Measurements from ENCODE around the gene CFAP221. TPM values are rescaled to one million over a fixed set of nuclear protein-coding genes. Genes with fewer than 3 reads are reported as not detected.

Gene CFAP221
- total and polyA plus RNA-seq, 4 experiments from 2014 or later, result not detected

- Histone ChIP-seq H3K27ac (ENCODE audit: low read depth, low read length) (no peak overlapping the region), H3K36me3 (ENCODE audit: insufficient read depth, low read length) (peaks cover 4% of the 10 kb centered on the region), H3K9me3 (ENCODE audit: control insufficient read depth in 1 of 2, low read length in 2 of 2) (no peaks in the 10 kb centered on the region), H3K4me1 (ENCODE audit: insufficient read depth, low read length) (peaks cover 33% of the 10 kb centered on the region), H3K27me3 (ENCODE audit: insufficient read depth, low read length) (no peaks in the 10 kb centered on the region), H3K4me3 (ENCODE audit: low read length in 2 of 2) (no peak overlapping the region)
- H3K27me3 Mint-ChIP-seq, result peaks cover 0 to 3% of the 10 kb centered on the region in 2 donors
- peaks cover 16 to 21% (median 18%) of the 10 kb centered on the region in 4 donors for H3K4me1 Mint-ChIP-seq
- H3K4me3 Mint-ChIP-seq, result no peak overlapping the region
- ChIA-PET CTCF (ENCODE audit: partially characterized antibody) (interaction anchor here (0.7 to 3.2 kb wide), 4 partner anchors 10 to 582 kb away, joined by 3 to 14 read pairs (median 4); no protein-coding TSS in a partner anchor), POLR2A (ENCODE audit: partially characterized antibody) (no interaction called here)
- H3K36me3 Mint-ChIP-seq, result peaks cover 7 to 14% of the 10 kb centered on the region in 2 donors
- H3K9me3 Mint-ChIP-seq, result no peaks in the 10 kb centered on the region
- intact Hi-C loops (cut with micrococcal nuclease), result no loop called here
- no peak overlapping the region for H3K27ac Mint-ChIP-seq
- DNase-seq, result no peak
Measured at GRCh38 chr2:119692954-119693353, 148.7 kb downstream of the CFAP221 start.

GRCh38 chr2:119693567-119693966 is 149.3 kb downstream of the CFAP221 start:
- Histone ChIP-seq H3K27ac (ENCODE audit: low read depth, low read length) (no peak overlapping the region), H3K4me1 (ENCODE audit: insufficient read depth, low read length) (peaks cover 35% of the 10 kb centered on the region), H3K27me3 (ENCODE audit: insufficient read depth, low read length) (no peaks in the 10 kb centered on the region), H3K4me3 (ENCODE audit: low read length in 2 of 2) (no peak overlapping the region), H3K9me3 (ENCODE audit: control insufficient read depth in 1 of 2, low read length in 2 of 2) (no peaks in the 10 kb centered on the region), H3K36me3 (ENCODE audit: insufficient read depth, low read length) (no peaks in the 10 kb centered on the region)
- Mint-ChIP-seq H3K4me3 (no peak overlapping the region), H3K27me3 (peaks cover 0 to 3% of the 10 kb centered on the region in 2 donors), H3K27ac (peak overlapping the region in 2 of 7 donors; percentile 1 to 39), H3K36me3 (peaks cover 6 to 7% of the 10 kb centered on the region in 2 donors), H3K4me1 (peaks cover 16 to 23% (median 21%) of the 10 kb centered on the region in 4 donors), H3K9me3 (no peaks in the 10 kb centered on the region)
- intact Hi-C loops (cut with micrococcal nuclease), result no loop called here
- no peak for DNase-seq
- ChIA-PET CTCF (ENCODE audit: partially characterized antibody) (no interaction called here), POLR2A (ENCODE audit: partially characterized antibody) (no interaction called here)

GRCh38 chr2:119693967-119694366 is 149.7 kb downstream of the CFAP221 start:
- Histone ChIP-seq H3K27me3 (ENCODE audit: insufficient read depth, low read length) (no peaks in the 10 kb centered on the region), H3K27ac (ENCODE audit: low read depth, low read length) (no peak overlapping the region), H3K4me3 (ENCODE audit: low read length in 2 of 2) (no peak overlapping the region), H3K36me3 (ENCODE audit: insufficient read depth, low read length) (no peaks in the 10 kb centered on the region), H3K9me3 (ENCODE audit: control insufficient read depth in 1 of 2, low read length in 2 of 2) (no peaks in the 10 kb centered on the region), H3K4me1 (ENCODE audit: insufficient read depth, low read length) (peaks cover 35% of the 10 kb centered on the region)
- Mint-ChIP-seq H3K9me3 (no peaks in the 10 kb centered on the region), H3K27me3 (peaks cover 0 to 3% of the 10 kb centered on the region in 2 donors), H3K4me1 (peaks cover 16 to 23% (median 21%) of the 10 kb centered on the region in 4 donors), H3K27ac (peak overlapping the region in 3 of 7 donors; percentile 1 to 39 (median 3)), H3K36me3 (peaks cover 3 to 5% of the 10 kb centered on the region in 2 donors), H3K4me3 (no peak overlapping the region)
- CTCF ChIA-PET (ENCODE audit: partially characterized antibody), result no interaction called here
- DNase-seq, result no peak
- POLR2A ChIA-PET (ENCODE audit: partially characterized antibody), result interaction anchor here (4.2 kb wide), 1 partner anchor 15 kb away, joined by 31 read pairs; the partner anchor contains the start of gene TMEM177
- intact Hi-C loops (cut with micrococcal nuclease), result loop anchor here (2.0 kb wide), 1 partner anchor 15 kb away; the partner anchor contains the start of gene TMEM177

- intact Hi-C loops (cut with micrococcal nuclease), result loop anchor here (2.0 kb wide), 1 partner anchor 16 kb away; the partner anchor contains the start of gene TMEM177
- no peak overlapping the region for H3K4me3 ChIP-seq (ENCODE audit: low read length in 2 of 2)
- peaks cover 0 to 1% of the 10 kb centered on the region in 2 donors for H3K36me3 Mint-ChIP-seq
- peak overlapping the region in 1 of 7 donors; percentile 72 for H3K27ac Mint-ChIP-seq
- no peaks in the 10 kb centered on the region for H3K27me3 ChIP-seq (ENCODE audit: insufficient read depth, low read length)
- H3K9me3 ChIP-seq (ENCODE audit: control insufficient read depth in 1 of 2, low read length in 2 of 2), result no peaks in the 10 kb centered on the region
- no peaks in the 10 kb centered on the region for H3K36me3 ChIP-seq (ENCODE audit: insufficient read depth, low read length)
- peaks cover 35% of the 10 kb centered on the region for H3K4me1 ChIP-seq (ENCODE audit: insufficient read depth, low read length)
- ChIA-PET CTCF (ENCODE audit: partially characterized antibody) (interaction anchor here (1.1 to 1.8 kb wide), 3 partner anchors 10 to 482 kb away, joined by 3 to 6 read pairs (median 4); no protein-coding TSS in a partner anchor), POLR2A (ENCODE audit: partially characterized antibody) (interaction anchor here (4.2 kb wide), 1 partner anchor 16 kb away, joined by 31 read pairs; the partner anchor contains the start of gene TMEM177)
- H3K9me3 Mint-ChIP-seq, result no peaks in the 10 kb centered on the region
- no peak overlapping the region for H3K27ac ChIP-seq (ENCODE audit: low read depth, low read length)
- H3K4me1 Mint-ChIP-seq, result peaks cover 14 to 23% (median 21%) of the 10 kb centered on the region in 4 donors
- peak overlapping the region in 2 of 8 donors; percentile 62 to 79 for H3K4me3 Mint-ChIP-seq
- no peak for DNase-seq
- peaks cover 0 to 3% of the 10 kb centered on the region in 2 donors for H3K27me3 Mint-ChIP-seq
Measured at GRCh38 chr2:119694470-119694844, 150.2 kb downstream of the CFAP221 start.

GRCh38 chr2:119694845-119695521 is 150.7 kb downstream of the CFAP221 start:
- POLR2A ChIA-PET (ENCODE audit: partially characterized antibody), result interaction anchor here (0.6 to 4.2 kb wide), 2 partner anchors 16 to 482 kb away, joined by 3 to 31 read pairs; partner anchors contain the start of gene TMEM177
- Mint-ChIP-seq H3K27ac (peak overlapping the region; percentile 14 to 85 (median 70)), H3K9me3 (no peaks in the 10 kb centered on the region), H3K36me3 (peaks cover 0 to 1% of the 10 kb centered on the region in 2 donors), H3K27me3 (peaks cover 0 to 3% of the 10 kb centered on the region in 2 donors), H3K4me1 (peaks cover 14 to 23% (median 21%) of the 10 kb centered on the region in 4 donors), H3K4me3 (peak overlapping the region; percentile 61 to 79 (median 64))
- Histone ChIP-seq H3K9me3 (ENCODE audit: control insufficient read depth in 1 of 2, low read length in 2 of 2) (no peaks in the 10 kb centered on the region), H3K4me3 (ENCODE audit: low read length in 2 of 2) (no peak overlapping the region), H3K27me3 (ENCODE audit: insufficient read depth, low read length) (no peaks in the 10 kb centered on the region), H3K36me3 (ENCODE audit: insufficient read depth, low read length) (no peaks in the 10 kb centered on the region), H3K4me1 (ENCODE audit: insufficient read depth, low read length) (peaks cover 35% of the 10 kb centered on the region), H3K27ac (ENCODE audit: low read depth, low read length) (no peak overlapping the region)
- peak in 4 of 5 donors; percentile 24 to 36 (median 27) for DNase-seq
- CTCF ChIA-PET (ENCODE audit: partially characterized antibody), result interaction anchor here (1.1 to 1.8 kb wide), 3 partner anchors 10 to 481 kb away, joined by 3 to 6 read pairs (median 4); no protein-coding TSS in a partner anchor
- intact Hi-C loops (cut with micrococcal nuclease), result loop anchor here (2.0 kb wide), 1 partner anchor 16 kb away; the partner anchor contains the start of gene TMEM177

GRCh38 chr2:119696005-119696404 is 151.8 kb downstream of the CFAP221 start:
- Histone ChIP-seq H3K27me3 (ENCODE audit: insufficient read depth, low read length) (no peaks in the 10 kb centered on the region), H3K4me3 (ENCODE audit: low read length in 2 of 2) (no peak overlapping the region), H3K4me1 (ENCODE audit: insufficient read depth, low read length) (peaks cover 35% of the 10 kb centered on the region), H3K36me3 (ENCODE audit: insufficient read depth, low read length) (no peaks in the 10 kb centered on the region), H3K27ac (ENCODE audit: low read depth, low read length) (no peak overlapping the region), H3K9me3 (ENCODE audit: control insufficient read depth in 1 of 2, low read length in 2 of 2) (no peaks in the 10 kb centered on the region)
- Mint-ChIP-seq H3K27ac (peak overlapping the region in 1 of 7 donors; percentile 9), H3K9me3 (no peaks in the 10 kb centered on the region), H3K4me3 (no peak overlapping the region), H3K36me3 (peaks cover 0 to 1% of the 10 kb centered on the region in 2 donors), H3K4me1 (peaks cover 14 to 23% (median 21%) of the 10 kb centered on the region in 4 donors), H3K27me3 (peaks cover 0 to 3% of the 10 kb centered on the region in 2 donors)
- ChIA-PET POLR2A (ENCODE audit: partially characterized antibody) (interaction anchor here (4.2 kb wide), 1 partner anchor 17 kb away, joined by 31 read pairs; the partner anchor contains the start of gene TMEM177), CTCF (ENCODE audit: partially characterized antibody) (interaction anchor here (1.8 kb wide), 1 partner anchor 480 kb away, joined by 6 read pairs; no protein-coding TSS in a partner anchor)
- DNase-seq, result no peak
- intact Hi-C loops (cut with micrococcal nuclease), result no loop called here
